Neural cell (in vitro differentiated cells): ENCODE data around the gene ACTN1. TPM values are rescaled to one million over a fixed set of nuclear protein-coding genes. Genes with fewer than 3 reads are reported as not detected.

Experiments used
- H2AFZ ChIP-seq: fragments of 200-600, 300-800 bp; sonication (generic), shearing (Covaris generic); 2 replicates; pipeline ENCODE4 v1.6.0; 2014; ENCODE audit warnings: low read depth, mild to moderate bottlenecking, antibody characterized with exemption, low read length, moderate library complexity
- H3F3A ChIP-seq: fragments of 200-600 bp; shearing (Covaris generic); 2 replicates; pipeline ENCODE4 v1.6.1; 2016; ENCODE audit warnings: mild to moderate bottlenecking, moderate library complexity, mixed read lengths, antibody characterized with exemption, low read length; ENCODE audit not compliant: insufficient read depth, poor library complexity, severe bottlenecking
- H3K27ac ChIP-seq: fragments of 200-600, 300-800 bp; sonication (generic), shearing (Covaris generic); 2 replicates; pipeline ENCODE4 v1.5.1; 2014; ENCODE audit warnings: mild to moderate bottlenecking, low read length, moderate library complexity
- H3K27me3 ChIP-seq: fragments of 300-800, 200-600 bp; sonication (generic), shearing (Covaris generic); 2 replicates; pipeline ENCODE4 v1.6.0; 2014; ENCODE audit warnings: mild to moderate bottlenecking, low read depth, low read length, moderate library complexity; ENCODE audit not compliant: insufficient read depth
- H3K36me3 ChIP-seq: fragments of 300-800, 200-600 bp; sonication (generic), shearing (Covaris generic); 2 replicates; pipeline ENCODE4 v1.5.1; 2014; ENCODE audit warnings: mild to moderate bottlenecking, antibody characterized with exemption, low read length, moderate library complexity; ENCODE audit not compliant: insufficient read depth
- H3K4me2 ChIP-seq: fragments of 300-800, 200-600 bp; sonication (generic), shearing (Covaris generic); 2 replicates; pipeline ENCODE4 v1.6.0; 2014; ENCODE audit warnings: mild to moderate bottlenecking, low read length
- H3K4me3 ChIP-seq: fragments of 300-800, 200-600 bp; sonication (generic), shearing (Covaris generic); 2 replicates; pipeline ENCODE4 v1.5.1; 2014; ENCODE audit warnings: mild to moderate bottlenecking, low read length, moderate library complexity
- H3K79me2 ChIP-seq: fragments of 200-600 bp; shearing (Covaris generic); replicated peaks from 2 replicates; pipeline ENCODE4 v1.6.0; 2014; ENCODE audit warnings: mild to moderate bottlenecking, low read length, moderate library complexity; ENCODE audit not compliant: insufficient read depth
- H3K9ac ChIP-seq: fragments of 300-800, 200-600 bp; sonication (generic), shearing (Covaris generic); 2 replicates; pipeline ENCODE4 v1.6.1; 2016; ENCODE audit warnings: mild to moderate bottlenecking, low read length, mixed read lengths
- H3K9me2 ChIP-seq: fragments of 200-600 bp; shearing (Covaris generic); 2 replicates; pipeline ENCODE4 v1.6.1; 2016; ENCODE audit warnings: mild to moderate bottlenecking, low read length, mixed read lengths; ENCODE audit not compliant: insufficient read depth
- H3K9me3 ChIP-seq: fragments of 200-600, 300-800 bp; sonication (generic), shearing (Covaris generic); 2 replicates; pipeline ENCODE4 v1.6.1; 2016; ENCODE audit warnings: mild to moderate bottlenecking, mixed run types, low read length, moderate library complexity, mixed read lengths
- H4K20me1 ChIP-seq: fragments of 200-600 bp; shearing (Covaris generic); 2 replicates; pipeline ENCODE4 v1.6.1; 2016; ENCODE audit warnings: mild to moderate bottlenecking, mixed run types; ENCODE audit not compliant: insufficient read depth
- EP300 ChIP-seq: fragments of 450-650 bp; conservative IDR thresholded peaks from 2 replicates; pipeline ENCODE4 v1.6.1; 2014; ENCODE audit warnings: antibody characterized with exemption, mild to moderate bottlenecking, moderate library complexity; ENCODE audit not compliant: poor library complexity, severe bottlenecking
- EZH2 ChIP-seq: fragments of 200-600, 300-800 bp; shearing (Covaris generic), sonication (generic); IDR thresholded peaks from 2 replicates; pipeline ENCODE4 v1.6.1; 2014; ENCODE audit warnings: antibody characterized with exemption, low read length, borderline replicate concordance, mild to moderate bottlenecking; ENCODE audit not compliant: insufficient read depth, poor library complexity, severe bottlenecking
- MXI1 ChIP-seq: fragments of 450-650 bp; conservative IDR thresholded peaks from 2 replicates; pipeline ENCODE4 v1.6.1; 2014; ENCODE audit warnings: antibody characterized with exemption, mild to moderate bottlenecking; ENCODE audit not compliant: poor library complexity, severe bottlenecking
- POLR2AphosphoS5 ChIP-seq: IDR thresholded peaks from 2 replicates; pipeline ENCODE4 v1.6.1; 2012
- RAD21 ChIP-seq: fragments of 450-650 bp; conservative IDR thresholded peaks from 2 replicates; pipeline ENCODE4 v1.6.1; 2014; ENCODE audit warnings: antibody characterized with exemption, mild to moderate bottlenecking, moderate library complexity
- SMC3 ChIP-seq: fragments of 450-650 bp; conservative IDR thresholded peaks from 2 replicates; pipeline ENCODE4 v1.6.1; 2014; ENCODE audit warnings: antibody characterized with exemption, mild to moderate bottlenecking, moderate library complexity; ENCODE audit not compliant: poor library complexity
- TAF1 ChIP-seq: IDR thresholded peaks from 2 replicates; pipeline ENCODE4 v1.6.1; 2012; ENCODE audit warnings: low read depth
- polyA plus RNA-seq: library from polyadenylated mRNA; depleted of rRNA; stranded (reverse); fragments of >200 nt; gene quantifications from 2 replicates; pipeline ENCODE4 v1.2.3, GENCODE V29; 2014
- TF ChIP-seq, protein P1 (sequence below): IDR thresholded peaks from 2 replicates; pipeline ENCODE4 v1.6.1; 2012; ENCODE audit warnings: borderline replicate concordance
- TF ChIP-seq, protein P2 (sequence below): fragments of 450-650 bp; IDR thresholded peaks from 2 replicates; pipeline ENCODE4 v1.5.1; 2014; ENCODE audit warnings: antibody characterized with exemption, mild to moderate bottlenecking, moderate library complexity; ENCODE audit not compliant: poor library complexity, severe bottlenecking

The ACTN1 gene
- polyA plus RNA-seq, 1 donor from 2014 or later = 10.8 TPM

DNA sequence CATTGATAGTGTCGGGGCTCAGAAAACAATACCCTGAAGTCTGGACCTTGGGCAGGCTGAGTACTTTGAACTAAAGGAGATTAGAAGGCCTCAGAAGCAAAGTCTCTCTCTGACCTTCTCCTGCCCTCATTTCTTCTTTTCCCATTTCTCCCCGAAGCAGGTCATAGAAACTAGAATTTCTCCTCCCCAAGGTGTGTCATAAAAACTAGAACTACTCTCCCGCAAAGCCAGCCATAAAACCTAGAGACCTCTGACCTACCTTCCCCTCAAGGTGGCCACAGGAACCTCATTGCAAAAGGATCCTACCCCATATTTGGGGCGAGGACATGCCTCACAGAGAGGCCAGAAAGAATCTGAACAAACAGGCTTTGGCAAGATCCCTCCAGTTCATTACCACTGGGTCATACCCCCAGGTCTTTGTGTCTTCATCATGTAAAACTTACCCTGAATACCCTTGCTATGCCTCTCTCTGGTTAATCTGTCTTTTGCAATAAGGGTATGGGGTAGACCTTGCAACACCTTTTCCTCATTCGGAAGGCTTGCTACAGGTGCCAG, 121.5 kb downstream of the ACTN1 start:
- no peaks in the 10 kb centered on the region for H3K27me3 ChIP-seq
- H3K9me2 ChIP-seq = no peaks in the 10 kb centered on the region
- H3K9me3 ChIP-seq = no peaks in the 10 kb centered on the region
- no peak overlapping the region for H3K27ac ChIP-seq
- no peaks in the 10 kb centered on the region for H3K36me3 ChIP-seq
- no peak overlapping the region for H3K9ac ChIP-seq
- H2AFZ ChIP-seq = no peak overlapping the region
- H3K4me3 ChIP-seq = no peak overlapping the region
- H3K79me2 ChIP-seq = no peaks in the 10 kb centered on the region
- H3F3A ChIP-seq = no peaks in the 10 kb centered on the region
- no peak for TF ChIP-seq MXI1
- no peak for TF ChIP-seq RAD21
- no peak for TF ChIP-seq EZH2
- no peak for TF ChIP-seq EP300
- no peak for TF ChIP-seq TAF1
- no peak for TF ChIP-seq POLR2AphosphoS5
- TF ChIP-seq, protein P1, sequence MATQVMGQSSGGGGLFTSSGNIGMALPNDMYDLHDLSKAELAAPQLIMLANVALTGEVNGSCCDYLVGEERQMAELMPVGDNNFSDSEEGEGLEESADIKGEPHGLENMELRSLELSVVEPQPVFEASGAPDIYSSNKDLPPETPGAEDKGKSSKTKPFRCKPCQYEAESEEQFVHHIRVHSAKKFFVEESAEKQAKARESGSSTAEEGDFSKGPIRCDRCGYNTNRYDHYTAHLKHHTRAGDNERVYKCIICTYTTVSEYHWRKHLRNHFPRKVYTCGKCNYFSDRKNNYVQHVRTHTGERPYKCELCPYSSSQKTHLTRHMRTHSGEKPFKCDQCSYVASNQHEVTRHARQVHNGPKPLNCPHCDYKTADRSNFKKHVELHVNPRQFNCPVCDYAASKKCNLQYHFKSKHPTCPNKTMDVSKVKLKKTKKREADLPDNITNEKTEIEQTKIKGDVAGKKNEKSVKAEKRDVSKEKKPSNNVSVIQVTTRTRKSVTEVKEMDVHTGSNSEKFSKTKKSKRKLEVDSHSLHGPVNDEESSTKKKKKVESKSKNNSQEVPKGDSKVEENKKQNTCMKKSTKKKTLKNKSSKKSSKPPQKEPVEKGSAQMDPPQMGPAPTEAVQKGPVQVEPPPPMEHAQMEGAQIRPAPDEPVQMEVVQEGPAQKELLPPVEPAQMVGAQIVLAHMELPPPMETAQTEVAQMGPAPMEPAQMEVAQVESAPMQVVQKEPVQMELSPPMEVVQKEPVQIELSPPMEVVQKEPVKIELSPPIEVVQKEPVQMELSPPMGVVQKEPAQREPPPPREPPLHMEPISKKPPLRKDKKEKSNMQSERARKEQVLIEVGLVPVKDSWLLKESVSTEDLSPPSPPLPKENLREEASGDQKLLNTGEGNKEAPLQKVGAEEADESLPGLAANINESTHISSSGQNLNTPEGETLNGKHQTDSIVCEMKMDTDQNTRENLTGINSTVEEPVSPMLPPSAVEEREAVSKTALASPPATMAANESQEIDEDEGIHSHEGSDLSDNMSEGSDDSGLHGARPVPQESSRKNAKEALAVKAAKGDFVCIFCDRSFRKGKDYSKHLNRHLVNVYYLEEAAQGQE = no peak
- TF ChIP-seq, protein P2, sequence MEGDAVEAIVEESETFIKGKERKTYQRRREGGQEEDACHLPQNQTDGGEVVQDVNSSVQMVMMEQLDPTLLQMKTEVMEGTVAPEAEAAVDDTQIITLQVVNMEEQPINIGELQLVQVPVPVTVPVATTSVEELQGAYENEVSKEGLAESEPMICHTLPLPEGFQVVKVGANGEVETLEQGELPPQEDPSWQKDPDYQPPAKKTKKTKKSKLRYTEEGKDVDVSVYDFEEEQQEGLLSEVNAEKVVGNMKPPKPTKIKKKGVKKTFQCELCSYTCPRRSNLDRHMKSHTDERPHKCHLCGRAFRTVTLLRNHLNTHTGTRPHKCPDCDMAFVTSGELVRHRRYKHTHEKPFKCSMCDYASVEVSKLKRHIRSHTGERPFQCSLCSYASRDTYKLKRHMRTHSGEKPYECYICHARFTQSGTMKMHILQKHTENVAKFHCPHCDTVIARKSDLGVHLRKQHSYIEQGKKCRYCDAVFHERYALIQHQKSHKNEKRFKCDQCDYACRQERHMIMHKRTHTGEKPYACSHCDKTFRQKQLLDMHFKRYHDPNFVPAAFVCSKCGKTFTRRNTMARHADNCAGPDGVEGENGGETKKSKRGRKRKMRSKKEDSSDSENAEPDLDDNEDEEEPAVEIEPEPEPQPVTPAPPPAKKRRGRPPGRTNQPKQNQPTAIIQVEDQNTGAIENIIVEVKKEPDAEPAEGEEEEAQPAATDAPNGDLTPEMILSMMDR = no peak
- TF ChIP-seq SMC3 = no peak
- no peak overlapping the region for H3K4me2 ChIP-seq
- no peaks in the 10 kb centered on the region for H4K20me1 ChIP-seq

DNA sequence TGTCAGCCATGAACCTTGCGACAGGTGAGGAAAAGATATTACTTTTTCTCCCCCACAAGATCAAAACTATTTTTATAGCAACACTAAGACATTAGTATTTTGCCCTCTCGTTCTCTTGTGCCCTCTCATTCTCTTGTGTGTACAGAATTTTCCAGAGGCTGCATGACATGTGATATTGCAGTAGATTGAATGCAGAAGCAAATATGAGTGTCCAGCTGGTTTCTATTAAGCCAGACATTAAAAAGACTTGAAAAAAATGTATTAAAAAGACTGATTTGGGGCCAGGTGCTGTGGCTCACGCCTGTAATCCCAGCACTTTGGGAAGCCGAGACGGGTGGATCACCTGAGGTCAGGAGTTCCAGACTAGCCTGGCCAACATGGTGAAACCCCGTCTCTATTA, 122.5 kb downstream of the ACTN1 start:
- no peaks in the 10 kb centered on the region for H3K9me3 ChIP-seq
- no peaks in the 10 kb centered on the region for H4K20me1 ChIP-seq
- H3K36me3 ChIP-seq = no peaks in the 10 kb centered on the region
- H3K79me2 ChIP-seq = no peaks in the 10 kb centered on the region
- no peaks in the 10 kb centered on the region for H3F3A ChIP-seq
- no peaks in the 10 kb centered on the region for H3K9me2 ChIP-seq
- no peak overlapping the region for H3K4me2 ChIP-seq
- H2AFZ ChIP-seq = no peak overlapping the region
- H3K4me3 ChIP-seq = no peak overlapping the region
- H3K27ac ChIP-seq = no peak overlapping the region
- no peaks in the 10 kb centered on the region for H3K27me3 ChIP-seq
- H3K9ac ChIP-seq = no peak overlapping the region
- TF ChIP-seq EZH2 (no peak), MXI1 (no peak), EP300 (no peak), RAD21 (no peak), SMC3 (no peak), POLR2AphosphoS5 (no peak), TAF1 (no peak)
- TF ChIP-seq, protein P2 = no peak
- TF ChIP-seq, protein P1 = no peak
